ENCODE measurements around the gene LMNA.

DNA sequence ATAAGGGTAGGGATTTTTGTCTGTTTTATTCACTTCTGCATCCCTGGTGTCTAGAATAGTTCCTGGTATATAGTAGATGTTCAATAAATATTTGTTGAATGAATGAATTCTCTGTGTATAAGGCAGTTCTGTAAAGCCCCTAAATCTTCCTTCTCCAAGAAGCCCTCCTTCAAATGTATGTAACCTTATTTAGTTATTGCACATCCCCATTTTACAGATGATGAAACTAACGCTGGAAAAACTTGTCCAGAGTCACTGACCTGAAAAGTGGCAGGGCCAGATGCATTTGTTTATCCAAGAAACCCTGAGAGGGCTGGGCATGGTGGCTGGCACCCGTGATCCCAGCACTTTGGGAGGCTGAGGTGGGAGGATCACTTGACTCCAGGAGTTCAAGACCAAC is 4.3 kb upstream of the LMNA start:
- TF ChIP-seq ZNF274 (IDR thresholded peaks at IDR 0.05; ENCODE audit: low read depth, low read length) (no peak), SUZ12 (IDR thresholded peaks at IDR 0.05; ENCODE audit: extremely low read depth, insufficient read depth, insufficient read length) (no peak), YY1 (IDR thresholded peaks at IDR 0.05; ENCODE audit: insufficient read depth, insufficient read length) (no peak)
